ENCODE measurements around the gene INPP5A.

Gene INPP5A

GRCh38 chr10:132632851-132633684 is 95.5 kb downstream of the INPP5A start:
- no peak for FAIRE-seq

GRCh38 chr10:132634241-132634946 is 96.8 kb downstream of the INPP5A start:
- FAIRE-seq = no peak

- FAIRE-seq = no peak
These were observed 97.3 kb downstream of the INPP5A start for GRCh38 chr10:132634947-132635271.

GRCh38 chr10:132636358-132636757 is 98.8 kb downstream of the INPP5A start:
- FAIRE-seq = no peak

GRCh38 chr10:132637477-132638129 is 100.0 kb downstream of the INPP5A start:
- FAIRE-seq = peak; percentile 33

- FAIRE-seq = no peak
These were observed 100.5 kb downstream of the INPP5A start for GRCh38 chr10:132638130-132638515.

- FAIRE-seq = no peak
These were observed 101.9 kb downstream of the INPP5A start for GRCh38 chr10:132639470-132639869.

- FAIRE-seq = no peak
These were observed 102.9 kb downstream of the INPP5A start for GRCh38 chr10:132640326-132641125.

GRCh38 chr10:132641401-132641800 is 103.8 kb downstream of the INPP5A start:
- no peak for FAIRE-seq

GRCh38 chr10:132641966-132642731 is 104.6 kb downstream of the INPP5A start:
- no peak for FAIRE-seq

- FAIRE-seq = no peak
These were observed 105.1 kb downstream of the INPP5A start for GRCh38 chr10:132642732-132643008.

GRCh38 chr10:132643709-132644526 is 106.3 kb downstream of the INPP5A start:
- no peak for FAIRE-seq

- FAIRE-seq = no peak
These were observed 107.1 kb downstream of the INPP5A start for GRCh38 chr10:132644527-132645246.

GRCh38 chr10:132645247-132645530 is 107.6 kb downstream of the INPP5A start:
- no peak for FAIRE-seq

GRCh38 chr10:132645630-132646442 is 108.2 kb downstream of the INPP5A start:
- FAIRE-seq = no peak

GRCh38 chr10:132646443-132647097 is 109.0 kb downstream of the INPP5A start:
- FAIRE-seq = no peak

- FAIRE-seq = no peak
These were observed 109.8 kb downstream of the INPP5A start for GRCh38 chr10:132647424-132647823.

- no peak for FAIRE-seq
These were observed 110.7 kb downstream of the INPP5A start for GRCh38 chr10:132648072-132648850.
